ENCODE results near the gene ELOVL1. TPM values are rescaled to one million over a fixed set of nuclear protein-coding genes. Genes with fewer than 3 reads are reported as not detected.
A peak's percentile ranks its signal among the peaks of the same experiment; 100 is the strongest.

Gene ELOVL1
- total and polyA plus RNA-seq, 2 of the 13 experiments (the other 11 are each of a cell fraction or from before 2014, with no cell fraction given) = 55.2 to 77.4 TPM

- TF ChIP-seq, protein P1, sequence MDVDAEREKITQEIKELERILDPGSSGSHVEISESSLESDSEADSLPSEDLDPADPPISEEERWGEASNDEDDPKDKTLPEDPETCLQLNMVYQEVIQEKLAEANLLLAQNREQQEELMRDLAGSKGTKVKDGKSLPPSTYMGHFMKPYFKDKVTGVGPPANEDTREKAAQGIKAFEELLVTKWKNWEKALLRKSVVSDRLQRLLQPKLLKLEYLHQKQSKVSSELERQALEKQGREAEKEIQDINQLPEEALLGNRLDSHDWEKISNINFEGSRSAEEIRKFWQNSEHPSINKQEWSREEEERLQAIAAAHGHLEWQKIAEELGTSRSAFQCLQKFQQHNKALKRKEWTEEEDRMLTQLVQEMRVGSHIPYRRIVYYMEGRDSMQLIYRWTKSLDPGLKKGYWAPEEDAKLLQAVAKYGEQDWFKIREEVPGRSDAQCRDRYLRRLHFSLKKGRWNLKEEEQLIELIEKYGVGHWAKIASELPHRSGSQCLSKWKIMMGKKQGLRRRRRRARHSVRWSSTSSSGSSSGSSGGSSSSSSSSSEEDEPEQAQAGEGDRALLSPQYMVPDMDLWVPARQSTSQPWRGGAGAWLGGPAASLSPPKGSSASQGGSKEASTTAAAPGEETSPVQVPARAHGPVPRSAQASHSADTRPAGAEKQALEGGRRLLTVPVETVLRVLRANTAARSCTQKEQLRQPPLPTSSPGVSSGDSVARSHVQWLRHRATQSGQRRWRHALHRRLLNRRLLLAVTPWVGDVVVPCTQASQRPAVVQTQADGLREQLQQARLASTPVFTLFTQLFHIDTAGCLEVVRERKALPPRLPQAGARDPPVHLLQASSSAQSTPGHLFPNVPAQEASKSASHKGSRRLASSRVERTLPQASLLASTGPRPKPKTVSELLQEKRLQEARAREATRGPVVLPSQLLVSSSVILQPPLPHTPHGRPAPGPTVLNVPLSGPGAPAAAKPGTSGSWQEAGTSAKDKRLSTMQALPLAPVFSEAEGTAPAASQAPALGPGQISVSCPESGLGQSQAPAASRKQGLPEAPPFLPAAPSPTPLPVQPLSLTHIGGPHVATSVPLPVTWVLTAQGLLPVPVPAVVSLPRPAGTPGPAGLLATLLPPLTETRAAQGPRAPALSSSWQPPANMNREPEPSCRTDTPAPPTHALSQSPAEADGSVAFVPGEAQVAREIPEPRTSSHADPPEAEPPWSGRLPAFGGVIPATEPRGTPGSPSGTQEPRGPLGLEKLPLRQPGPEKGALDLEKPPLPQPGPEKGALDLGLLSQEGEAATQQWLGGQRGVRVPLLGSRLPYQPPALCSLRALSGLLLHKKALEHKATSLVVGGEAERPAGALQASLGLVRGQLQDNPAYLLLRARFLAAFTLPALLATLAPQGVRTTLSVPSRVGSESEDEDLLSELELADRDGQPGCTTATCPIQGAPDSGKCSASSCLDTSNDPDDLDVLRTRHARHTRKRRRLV (CRISPR knock-in tag; IDR thresholded peaks at IDR 0.05) = no peak
- TF ChIP-seq FOXK2 (IDR thresholded peaks at IDR 0.05) = no peak
- no peak for TF ChIP-seq ZNF660 (CRISPR knock-in tag; IDR thresholded peaks at IDR 0.05; ENCODE audit: borderline replicate concordance, low read depth)
- TF ChIP-seq HOXA9 (CRISPR knock-in tag; IDR thresholded peaks at IDR 0.05; ENCODE audit: borderline replicate concordance) = no peak
- TF ChIP-seq NCOA5 (CRISPR knock-in tag; IDR thresholded peaks at IDR 0.05) = no peak
- TF ChIP-seq, protein P2, sequence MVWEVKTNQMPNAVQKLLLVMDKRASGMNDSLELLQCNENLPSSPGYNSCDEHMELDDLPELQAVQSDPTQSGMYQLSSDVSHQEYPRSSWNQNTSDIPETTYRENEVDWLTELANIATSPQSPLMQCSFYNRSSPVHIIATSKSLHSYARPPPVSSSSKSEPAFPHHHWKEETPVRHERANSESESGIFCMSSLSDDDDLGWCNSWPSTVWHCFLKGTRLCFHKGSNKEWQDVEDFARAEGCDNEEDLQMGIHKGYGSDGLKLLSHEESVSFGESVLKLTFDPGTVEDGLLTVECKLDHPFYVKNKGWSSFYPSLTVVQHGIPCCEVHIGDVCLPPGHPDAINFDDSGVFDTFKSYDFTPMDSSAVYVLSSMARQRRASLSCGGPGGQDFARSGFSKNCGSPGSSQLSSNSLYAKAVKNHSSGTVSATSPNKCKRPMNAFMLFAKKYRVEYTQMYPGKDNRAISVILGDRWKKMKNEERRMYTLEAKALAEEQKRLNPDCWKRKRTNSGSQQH (CRISPR knock-in tag; IDR thresholded peaks at IDR 0.05; ENCODE audit: low read depth) = no peak
- TF ChIP-seq, protein P3, sequence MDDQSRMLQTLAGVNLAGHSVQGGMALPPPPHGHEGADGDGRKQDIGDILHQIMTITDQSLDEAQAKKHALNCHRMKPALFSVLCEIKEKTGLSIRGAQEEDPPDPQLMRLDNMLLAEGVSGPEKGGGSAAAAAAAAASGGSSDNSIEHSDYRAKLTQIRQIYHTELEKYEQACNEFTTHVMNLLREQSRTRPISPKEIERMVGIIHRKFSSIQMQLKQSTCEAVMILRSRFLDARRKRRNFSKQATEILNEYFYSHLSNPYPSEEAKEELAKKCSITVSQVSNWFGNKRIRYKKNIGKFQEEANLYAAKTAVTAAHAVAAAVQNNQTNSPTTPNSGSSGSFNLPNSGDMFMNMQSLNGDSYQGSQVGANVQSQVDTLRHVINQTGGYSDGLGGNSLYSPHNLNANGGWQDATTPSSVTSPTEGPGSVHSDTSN (CRISPR knock-in tag; IDR thresholded peaks at IDR 0.05; ENCODE audit: borderline replicate concordance) = no peak
- TF ChIP-seq NR1H2 (CRISPR knock-in tag; IDR thresholded peaks at IDR 0.05; ENCODE audit: borderline replicate concordance, low read depth) = no peak
- no peak for TF ChIP-seq SIX4 (CRISPR knock-in tag; IDR thresholded peaks at IDR 0.05)
- TF ChIP-seq ZNF296 (CRISPR knock-in tag; conservative IDR thresholded peaks at IDR 0.05) = no peak
- TF ChIP-seq ZSCAN30 (CRISPR knock-in tag; IDR thresholded peaks at IDR 0.05) = 0 out of 2 replicates have a peak, but pooled peaks have one; percentile 70
- TF ChIP-seq SMARCC2 (IDR thresholded peaks at IDR 0.05) = no peak
- TF ChIP-seq USF2 (IDR thresholded peaks at IDR 0.05; ENCODE audit: low read depth, low read length) = no peak
- TF ChIP-seq USF2 (CRISPR knock-in tag; IDR thresholded peaks at IDR 0.05; ENCODE audit: borderline replicate concordance) = no peak; the same call in 1 of the 2 replicates
- TF ChIP-seq, protein P4, sequence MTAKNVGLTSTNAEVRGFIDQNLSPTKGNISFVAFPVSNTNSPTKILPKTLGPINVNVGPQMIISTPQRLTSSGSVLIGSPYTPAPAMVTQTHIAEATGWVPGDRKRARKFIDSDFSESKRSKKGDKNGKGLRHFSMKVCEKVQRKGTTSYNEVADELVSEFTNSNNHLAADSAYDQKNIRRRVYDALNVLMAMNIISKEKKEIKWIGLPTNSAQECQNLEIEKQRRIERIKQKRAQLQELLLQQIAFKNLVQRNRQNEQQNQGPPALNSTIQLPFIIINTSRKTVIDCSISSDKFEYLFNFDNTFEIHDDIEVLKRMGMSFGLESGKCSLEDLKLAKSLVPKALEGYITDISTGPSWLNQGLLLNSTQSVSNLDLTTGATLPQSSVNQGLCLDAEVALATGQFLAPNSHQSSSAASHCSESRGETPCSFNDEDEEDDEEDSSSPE (CRISPR knock-in tag; IDR thresholded peaks at IDR 0.05) = peak; percentile 75
Observed at GRCh38 chr1:43389326-43390313, 21.8 kb upstream of the ELOVL1 start, which contains the start of the genes MED8 and SZT2 (continued).
